ENCODE measurements around the gene CALM1.

The CALM1 gene

GRCh38 chr14:90361865-90362557 lies 34.8 kb upstream of the CALM1 start:
- TF ChIP-seq CTCF (IDR thresholded peaks at IDR 0.05), result no peak

- TF ChIP-seq CTCF (IDR thresholded peaks at IDR 0.05), result no peak
These were observed 34.3 kb upstream of the CALM1 start for GRCh38 chr14:90362558-90362896.

- TF ChIP-seq CTCF (IDR thresholded peaks at IDR 0.05), result no peak
These were observed 27.7 kb upstream of the CALM1 start for GRCh38 chr14:90368946-90369721.

- TF ChIP-seq CTCF (IDR thresholded peaks at IDR 0.05), result no peak
These were observed 22.9 kb upstream of the CALM1 start for GRCh38 chr14:90373887-90374286.

- TF ChIP-seq CTCF (IDR thresholded peaks at IDR 0.05), result no peak
These were observed 22.0 kb upstream of the CALM1 start for GRCh38 chr14:90374813-90375212.

GRCh38 chr14:90375934-90376333 lies 20.9 kb upstream of the CALM1 start:
- TF ChIP-seq CTCF (IDR thresholded peaks at IDR 0.05), result no peak

GRCh38 chr14:90378249-90378648 lies 18.6 kb upstream of the CALM1 start:
- TF ChIP-seq CTCF (IDR thresholded peaks at IDR 0.05), result no peak
